ENCODE measurements around the gene LHPP.
A peak's percentile ranks its signal among the peaks of the same experiment; 100 is the strongest.

Gene LHPP

DNA sequence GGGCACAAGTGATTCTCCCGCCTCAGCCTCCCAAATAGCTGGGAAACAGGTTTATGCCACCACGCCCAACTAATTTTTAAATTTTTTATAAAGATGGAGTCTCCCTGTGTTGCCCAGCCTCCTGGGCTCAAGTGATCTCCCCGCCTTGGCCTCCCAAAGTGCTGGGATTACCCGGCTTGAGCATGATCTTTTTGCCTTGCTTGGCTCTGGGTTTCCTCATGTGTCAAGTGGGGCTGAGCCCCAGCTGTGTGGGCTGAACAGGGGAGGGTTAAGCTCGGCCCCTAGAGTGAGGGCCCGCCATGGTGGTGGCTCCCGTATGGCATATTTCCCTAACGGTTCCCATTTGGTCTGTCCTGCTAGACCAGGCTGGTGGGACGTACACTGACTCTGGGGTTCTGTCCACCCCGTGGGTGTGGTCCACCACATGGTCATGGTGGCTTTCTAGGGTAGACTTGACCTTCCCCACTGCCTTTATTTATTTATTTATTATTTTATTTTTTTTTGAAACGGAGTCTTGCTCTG, 66.3 kb downstream of the LHPP start:
- TF ChIP-seq ZNF565 (CRISPR knock-in tag; conservative IDR thresholded peaks at IDR 0.05; ENCODE audit: low read depth) (no peak), RARB (CRISPR knock-in tag; IDR thresholded peaks at IDR 0.05) (no peak), ZFP30 (CRISPR knock-in tag; IDR thresholded peaks at IDR 0.05) (no peak), SNAI2 (CRISPR knock-in tag; IDR thresholded peaks at IDR 0.05) (no peak), ZFP3 (CRISPR knock-in tag; IDR thresholded peaks at IDR 0.05) (no peak), TCF4 (CRISPR knock-in tag; IDR thresholded peaks at IDR 0.05; ENCODE audit: borderline replicate concordance) (no peak), ARNTL (CRISPR knock-in tag; IDR thresholded peaks at IDR 0.05; ENCODE audit: borderline replicate concordance, low read depth) (no peak), OSR1 (CRISPR knock-in tag; IDR thresholded peaks at IDR 0.05) (no peak)
- no peak for ATAC-seq

DNA sequence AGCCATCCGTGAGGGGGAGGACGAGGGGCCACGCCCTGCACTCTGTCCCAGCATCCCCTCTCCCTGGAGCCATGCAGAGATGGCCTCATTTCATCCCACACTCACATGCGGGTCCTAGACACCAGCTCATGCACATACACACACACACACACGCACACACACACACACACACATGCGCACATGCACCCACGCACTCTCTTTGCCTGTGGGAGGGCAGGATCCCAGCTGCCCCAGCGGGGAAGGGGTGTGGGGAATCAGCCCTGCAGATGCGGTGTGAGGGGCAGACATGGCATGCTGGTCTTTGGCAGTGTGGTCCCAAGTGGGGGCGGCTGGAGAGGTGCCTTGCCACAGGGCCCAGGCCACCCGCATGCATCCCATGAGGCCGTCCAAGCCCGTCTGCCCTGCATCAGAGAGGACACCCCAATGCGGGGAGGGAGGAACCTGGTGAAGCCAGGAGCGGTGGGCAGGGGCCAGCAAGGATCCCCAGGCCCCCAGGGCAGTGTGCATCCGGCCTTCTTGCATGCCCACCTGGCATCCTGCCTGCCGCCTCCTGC, 68.1 kb downstream of the LHPP start:
- TF ChIP-seq ZNF8 (CRISPR knock-in tag; IDR thresholded peaks at IDR 0.05) (no peak), BACH2 (CRISPR knock-in tag; IDR thresholded peaks at IDR 0.05; ENCODE audit: borderline replicate concordance) (no peak), SNAI2 (CRISPR knock-in tag; IDR thresholded peaks at IDR 0.05) (no peak), ZNF70 (CRISPR knock-in tag; IDR thresholded peaks at IDR 0.05) (no peak), TOX (CRISPR knock-in tag; IDR thresholded peaks at IDR 0.05; ENCODE audit: borderline replicate concordance) (no peak), ISL1 (CRISPR knock-in tag; IDR thresholded peaks at IDR 0.05) (no peak)
- TF ChIP-seq, protein P1, sequence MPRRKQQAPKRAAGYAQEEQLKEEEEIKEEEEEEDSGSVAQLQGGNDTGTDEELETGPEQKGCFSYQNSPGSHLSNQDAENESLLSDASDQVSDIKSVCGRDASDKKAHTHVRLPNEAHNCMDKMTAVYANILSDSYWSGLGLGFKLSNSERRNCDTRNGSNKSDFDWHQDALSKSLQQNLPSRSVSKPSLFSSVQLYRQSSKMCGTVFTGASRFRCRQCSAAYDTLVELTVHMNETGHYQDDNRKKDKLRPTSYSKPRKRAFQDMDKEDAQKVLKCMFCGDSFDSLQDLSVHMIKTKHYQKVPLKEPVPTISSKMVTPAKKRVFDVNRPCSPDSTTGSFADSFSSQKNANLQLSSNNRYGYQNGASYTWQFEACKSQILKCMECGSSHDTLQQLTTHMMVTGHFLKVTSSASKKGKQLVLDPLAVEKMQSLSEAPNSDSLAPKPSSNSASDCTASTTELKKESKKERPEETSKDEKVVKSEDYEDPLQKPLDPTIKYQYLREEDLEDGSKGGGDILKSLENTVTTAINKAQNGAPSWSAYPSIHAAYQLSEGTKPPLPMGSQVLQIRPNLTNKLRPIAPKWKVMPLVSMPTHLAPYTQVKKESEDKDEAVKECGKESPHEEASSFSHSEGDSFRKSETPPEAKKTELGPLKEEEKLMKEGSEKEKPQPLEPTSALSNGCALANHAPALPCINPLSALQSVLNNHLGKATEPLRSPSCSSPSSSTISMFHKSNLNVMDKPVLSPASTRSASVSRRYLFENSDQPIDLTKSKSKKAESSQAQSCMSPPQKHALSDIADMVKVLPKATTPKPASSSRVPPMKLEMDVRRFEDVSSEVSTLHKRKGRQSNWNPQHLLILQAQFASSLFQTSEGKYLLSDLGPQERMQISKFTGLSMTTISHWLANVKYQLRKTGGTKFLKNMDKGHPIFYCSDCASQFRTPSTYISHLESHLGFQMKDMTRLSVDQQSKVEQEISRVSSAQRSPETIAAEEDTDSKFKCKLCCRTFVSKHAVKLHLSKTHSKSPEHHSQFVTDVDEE (CRISPR knock-in tag; IDR thresholded peaks at IDR 0.05) = no peak
- TF ChIP-seq, protein P2, sequence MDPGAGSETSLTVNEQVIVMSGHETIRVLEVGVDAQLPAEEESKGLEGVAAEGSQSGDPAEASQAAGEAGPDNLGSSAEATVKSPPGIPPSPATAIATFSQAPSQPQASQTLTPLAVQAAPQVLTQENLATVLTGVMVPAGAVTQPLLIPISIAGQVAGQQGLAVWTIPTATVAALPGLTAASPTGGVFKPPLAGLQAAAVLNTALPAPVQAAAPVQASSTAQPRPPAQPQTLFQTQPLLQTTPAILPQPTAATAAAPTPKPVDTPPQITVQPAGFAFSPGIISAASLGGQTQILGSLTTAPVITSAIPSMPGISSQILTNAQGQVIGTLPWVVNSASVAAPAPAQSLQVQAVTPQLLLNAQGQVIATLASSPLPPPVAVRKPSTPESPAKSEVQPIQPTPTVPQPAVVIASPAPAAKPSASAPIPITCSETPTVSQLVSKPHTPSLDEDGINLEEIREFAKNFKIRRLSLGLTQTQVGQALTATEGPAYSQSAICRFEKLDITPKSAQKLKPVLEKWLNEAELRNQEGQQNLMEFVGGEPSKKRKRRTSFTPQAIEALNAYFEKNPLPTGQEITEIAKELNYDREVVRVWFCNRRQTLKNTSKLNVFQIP (CRISPR knock-in tag; IDR thresholded peaks at IDR 0.05; ENCODE audit: borderline replicate concordance, low read depth) = no peak
- ATAC-seq = peak; percentile 47

DNA sequence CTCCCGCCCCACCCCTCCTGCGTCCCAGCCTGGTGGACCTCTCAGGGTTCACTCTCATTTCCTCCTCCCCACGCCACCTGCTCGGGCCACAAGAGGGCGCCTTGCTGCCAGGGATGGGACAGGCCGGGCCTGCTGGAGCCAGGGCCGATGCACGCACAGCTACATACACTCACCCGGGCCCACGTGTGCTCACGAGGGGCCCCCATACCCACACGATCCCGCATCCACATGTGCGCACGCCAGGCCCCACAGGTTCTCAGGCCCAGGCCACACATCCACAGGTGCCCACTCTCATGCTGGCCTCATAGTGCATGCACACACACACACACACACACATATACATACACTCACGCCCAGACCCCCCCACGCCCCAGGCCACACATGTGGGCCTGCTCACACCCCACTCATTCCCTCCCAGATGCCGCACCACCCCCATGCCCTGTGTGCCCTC, 68.6 kb downstream of the LHPP start:
- TF ChIP-seq ZNF8 (CRISPR knock-in tag; IDR thresholded peaks at IDR 0.05) (no peak), RARB (CRISPR knock-in tag; IDR thresholded peaks at IDR 0.05) (no peak), ZC3H10 (CRISPR knock-in tag; IDR thresholded peaks at IDR 0.05) (no peak), ARNTL (CRISPR knock-in tag; IDR thresholded peaks at IDR 0.05; ENCODE audit: borderline replicate concordance, low read depth) (no peak), ZFP3 (CRISPR knock-in tag; IDR thresholded peaks at IDR 0.05) (no peak), SNAI2 (CRISPR knock-in tag; IDR thresholded peaks at IDR 0.05) (no peak), BACH2 (CRISPR knock-in tag; IDR thresholded peaks at IDR 0.05; ENCODE audit: borderline replicate concordance) (no peak), PPARA (CRISPR knock-in tag; IDR thresholded peaks at IDR 0.05; ENCODE audit: borderline replicate concordance) (no peak), ESRRG (CRISPR knock-in tag; IDR thresholded peaks at IDR 0.05) (no peak), OSR1 (CRISPR knock-in tag; IDR thresholded peaks at IDR 0.05) (no peak)
- TF ChIP-seq, protein P1 (CRISPR knock-in tag; IDR thresholded peaks at IDR 0.05) = no peak
- TF ChIP-seq, protein P3, sequence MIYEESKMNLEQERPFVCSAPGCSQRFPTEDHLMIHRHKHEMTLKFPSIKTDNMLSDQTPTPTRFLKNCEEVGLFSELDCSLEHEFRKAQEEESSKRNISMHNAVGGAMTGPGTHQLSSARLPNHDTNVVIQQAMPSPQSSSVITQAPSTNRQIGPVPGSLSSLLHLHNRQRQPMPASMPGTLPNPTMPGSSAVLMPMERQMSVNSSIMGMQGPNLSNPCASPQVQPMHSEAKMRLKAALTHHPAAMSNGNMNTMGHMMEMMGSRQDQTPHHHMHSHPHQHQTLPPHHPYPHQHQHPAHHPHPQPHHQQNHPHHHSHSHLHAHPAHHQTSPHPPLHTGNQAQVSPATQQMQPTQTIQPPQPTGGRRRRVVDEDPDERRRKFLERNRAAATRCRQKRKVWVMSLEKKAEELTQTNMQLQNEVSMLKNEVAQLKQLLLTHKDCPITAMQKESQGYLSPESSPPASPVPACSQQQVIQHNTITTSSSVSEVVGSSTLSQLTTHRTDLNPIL (CRISPR knock-in tag; IDR thresholded peaks at IDR 0.05; ENCODE audit: low read depth) = no peak
- peak; percentile 99 for ATAC-seq

DNA sequence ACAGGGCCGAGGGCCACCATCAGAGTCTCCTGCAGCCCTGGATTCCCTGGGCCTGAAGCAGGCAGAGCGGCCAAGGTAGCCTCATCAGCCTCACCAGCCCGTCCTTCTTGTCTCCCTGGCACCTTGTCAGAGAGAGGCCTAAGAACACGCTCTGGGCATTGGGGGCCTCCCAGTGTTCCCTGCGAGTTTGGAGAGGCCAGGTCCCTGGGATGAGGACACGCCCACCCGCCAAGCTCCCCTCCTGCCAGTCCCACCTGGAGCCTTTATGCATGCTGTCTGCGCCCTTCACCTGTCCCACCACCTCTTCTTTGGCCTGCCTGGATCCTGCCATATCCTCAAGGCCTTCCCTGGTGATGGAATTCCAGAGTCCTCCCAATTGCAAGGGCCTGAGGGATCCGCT, 69.2 kb downstream of the LHPP start:
- ATAC-seq = no peak
- TF ChIP-seq ZFP30 (CRISPR knock-in tag; IDR thresholded peaks at IDR 0.05) = no peak
- TF ChIP-seq, protein P1 (CRISPR knock-in tag; IDR thresholded peaks at IDR 0.05) = no peak
- TF ChIP-seq ISL1 (CRISPR knock-in tag; IDR thresholded peaks at IDR 0.05) = no peak
- TF ChIP-seq, protein P4, sequence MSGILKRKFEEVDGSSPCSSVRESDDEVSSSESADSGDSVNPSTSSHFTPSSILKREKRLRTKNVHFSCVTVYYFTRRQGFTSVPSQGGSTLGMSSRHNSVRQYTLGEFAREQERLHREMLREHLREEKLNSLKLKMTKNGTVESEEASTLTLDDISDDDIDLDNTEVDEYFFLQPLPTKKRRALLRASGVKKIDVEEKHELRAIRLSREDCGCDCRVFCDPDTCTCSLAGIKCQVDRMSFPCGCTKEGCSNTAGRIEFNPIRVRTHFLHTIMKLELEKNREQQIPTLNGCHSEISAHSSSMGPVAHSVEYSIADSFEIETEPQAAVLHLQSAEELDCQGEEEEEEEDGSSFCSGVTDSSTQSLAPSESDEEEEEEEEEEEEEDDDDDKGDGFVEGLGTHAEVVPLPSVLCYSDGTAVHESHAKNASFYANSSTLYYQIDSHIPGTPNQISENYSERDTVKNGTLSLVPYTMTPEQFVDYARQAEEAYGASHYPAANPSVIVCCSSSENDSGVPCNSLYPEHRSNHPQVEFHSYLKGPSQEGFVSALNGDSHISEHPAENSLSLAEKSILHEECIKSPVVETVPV (CRISPR knock-in tag; IDR thresholded peaks at IDR 0.05) = no peak
- no peak for TF ChIP-seq ZNF565 (CRISPR knock-in tag; conservative IDR thresholded peaks at IDR 0.05; ENCODE audit: low read depth)
- TF ChIP-seq ZFP3 (CRISPR knock-in tag; IDR thresholded peaks at IDR 0.05) = no peak
- no peak for TF ChIP-seq ESRRG (CRISPR knock-in tag; IDR thresholded peaks at IDR 0.05)
- TF ChIP-seq SNAI2 (CRISPR knock-in tag; IDR thresholded peaks at IDR 0.05) = no peak

All from SK-N-SH treated with all-trans-retinoic acid at 6 μM for 48 hours (cell line).